Right ventricle myocardium superior (tissue), 1 donor: ENCODE data around the gene PCDHGB2. TPM values are rescaled to one million over a fixed set of nuclear protein-coding genes. Genes with fewer than 3 reads are reported as not detected.
"Not testable (repeated sequence)": the region's sequence is repeated elsewhere in the genome, so short reads cannot be mapped to it uniquely, and the experiment has no call there.

Experiments used
- ATAC-seq: fragments of 200-7000 bp; cut with Tn5 transposase; one replicate; pipeline ENCODE4 v1.9.1; 2020; ENCODE audit warnings: mild to moderate bottlenecking; ENCODE audit not compliant: poor library complexity
- DNase-seq: peaks from one replicate; pipeline ENCODE4 v3.0.0-alpha.2; 2020
- intact Hi-C: fragments of 100-400 bp; cut with DNase I; formaldehyde crosslinking; loops from one replicate; pipeline ENCODE4 v1.11.2; 2022
- total RNA-seq: library from RNA; stranded (reverse); fragmentation: NEBNext Ultra II Directional; extraction: Animal tissue kit (Norgen Biotek cat#: 25700); gene quantifications from one replicate; pipeline ENCODE4 v1.2.1, GENCODE V29; 2021
- donor health status: DM: no; HTN: yes; CAD: no; lungs with severe emphysema.

Gene PCDHGB2
- total RNA-seq, 1 donor from 2014 or later = 9.2 TPM

- intact Hi-C loops, DNase-seq, ATAC-seq: not testable (repeated sequence)
Measured at GRCh38 chr5:141375444-141376155, 15.8 kb downstream of the PCDHGB2 start.

- DNase-seq (no peak), ATAC-seq (peak; percentile 34)
- intact Hi-C loops = no loop called here
Measured at GRCh38 chr5:141382469-141383294, 22.9 kb downstream of the PCDHGB2 start, which contains the start of gene PCDHGA7. Gene PCDHGA7, plus strand, starts transcription at chr5:141382742. Its CDS starts 158 bp downstream, at chr5:141382900.

- intact Hi-C loops = no loop called here
- DNase-seq = no peak
- ATAC-seq = no peak
Measured at GRCh38 chr5:141383345-141383744, 23.6 kb downstream of the PCDHGB2 start.

GRCh38 chr5:141384471-141385267 is 24.9 kb downstream of the PCDHGB2 start:
- intact Hi-C loops = no loop called here
- DNase-seq (no peak), ATAC-seq (no peak)

GRCh38 chr5:141387557-141388311 is 27.9 kb downstream of the PCDHGB2 start, which contains the start of gene PCDHGB4:
Gene PCDHGB4, plus strand, starts transcription at chr5:141387698. Its CDS starts 187 bp downstream, at chr5:141387885.
- DNase-seq, intact Hi-C loops: not testable (repeated sequence)
- ATAC-seq = peak; percentile 90

- ATAC-seq (no peak), DNase-seq (no peak)
- intact Hi-C loops = no loop called here
Measured at GRCh38 chr5:141388661-141389060, 28.9 kb downstream of the PCDHGB2 start.

- DNase-seq (no peak), ATAC-seq (no peak)
- intact Hi-C loops = no loop called here
Measured at GRCh38 chr5:141389153-141390042, 29.6 kb downstream of the PCDHGB2 start.

GRCh38 chr5:141392429-141393198 is 32.8 kb downstream of the PCDHGB2 start, which contains the start of gene PCDHGA8:
Gene PCDHGA8, plus strand, starts transcription at chr5:141392633. Its CDS starts 181 bp downstream, at chr5:141392814.
- intact Hi-C loops = no loop called here
- DNase-seq (no peak), ATAC-seq (no peak)

- ATAC-seq (no peak), DNase-seq (no peak)
- intact Hi-C loops = no loop called here
Measured at GRCh38 chr5:141393267-141393666, 33.5 kb downstream of the PCDHGB2 start.

- ATAC-seq, DNase-seq, intact Hi-C loops: not testable (repeated sequence)
Measured at GRCh38 chr5:141394401-141395187, 34.8 kb downstream of the PCDHGB2 start.

GRCh38 chr5:141397756-141398551 is 38.2 kb downstream of the PCDHGB2 start, which contains the start of gene PCDHGB5:
Gene PCDHGB5, plus strand, starts transcription at chr5:141397947. Its CDS starts 181 bp downstream, at chr5:141398128.
- intact Hi-C loops, DNase-seq: not testable (repeated sequence)
- peak; percentile 93 for ATAC-seq

GRCh38 chr5:141398608-141399007 is 38.8 kb downstream of the PCDHGB2 start:
- intact Hi-C loops = no loop called here
- ATAC-seq = peak; percentile 37
- DNase-seq = no peak

- no peak for ATAC-seq
- intact Hi-C loops = no loop called here
- DNase-seq = no peak
Measured at GRCh38 chr5:141399555-141400258, 39.9 kb downstream of the PCDHGB2 start.

- intact Hi-C loops = no loop called here
- no peak for DNase-seq
- ATAC-seq = no peak
Measured at GRCh38 chr5:141402553-141403243, 42.9 kb downstream of the PCDHGB2 start, which contains the start of gene PCDHGA9. Gene PCDHGA9, plus strand, starts transcription at chr5:141402778. Its CDS starts 175 bp downstream, at chr5:141402953.
